Measurements from ENCODE around the gene NPHP3. TPM values are rescaled to one million over a fixed set of nuclear protein-coding genes. Genes with fewer than 3 reads are reported as not detected.
A peak's percentile ranks its signal among the peaks of the same experiment; 100 is the strongest.

Gene NPHP3
- polyA plus RNA-seq, 1 donor, result 88.9 TPM

DNA sequence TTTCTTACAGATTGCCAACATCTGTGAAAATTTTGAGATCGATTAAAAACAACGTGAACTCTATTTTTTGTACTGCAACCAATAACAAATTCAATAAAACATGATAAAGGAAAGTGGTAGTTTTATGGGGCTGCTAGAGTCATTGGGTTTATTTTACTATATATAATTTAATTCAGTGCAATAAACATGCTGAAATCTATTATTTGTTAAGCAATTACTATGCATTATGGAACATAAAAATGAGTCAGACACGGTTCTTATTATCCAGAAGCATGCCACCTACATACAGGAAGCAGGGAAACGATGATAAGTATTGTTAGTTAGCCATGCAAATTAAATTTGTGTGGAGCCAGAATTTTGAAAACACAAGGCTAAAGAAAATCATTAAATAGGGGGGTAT lies 27.2 kb downstream of the NPHP3 start:
- DNase-seq, result no peak

DNA sequence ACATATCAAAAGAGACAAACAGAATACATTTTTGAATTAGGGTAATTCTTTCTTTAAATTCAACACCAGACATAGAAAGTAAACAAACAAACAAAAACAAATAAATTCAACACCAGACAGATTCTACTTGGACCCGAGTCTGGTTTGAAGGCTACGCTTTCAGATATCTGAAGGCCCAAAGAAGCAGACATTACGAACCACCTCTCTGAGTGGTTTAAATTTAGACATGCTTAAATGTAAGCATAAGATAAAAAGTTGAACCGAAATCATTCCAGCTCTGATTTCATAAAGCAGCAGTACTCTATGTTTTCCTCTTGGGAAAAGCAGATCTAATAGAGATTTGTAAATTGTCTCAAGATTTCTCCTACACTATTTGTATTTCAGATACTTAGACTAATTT lies 32.2 kb downstream of the NPHP3 start:
- no peak for DNase-seq

DNA sequence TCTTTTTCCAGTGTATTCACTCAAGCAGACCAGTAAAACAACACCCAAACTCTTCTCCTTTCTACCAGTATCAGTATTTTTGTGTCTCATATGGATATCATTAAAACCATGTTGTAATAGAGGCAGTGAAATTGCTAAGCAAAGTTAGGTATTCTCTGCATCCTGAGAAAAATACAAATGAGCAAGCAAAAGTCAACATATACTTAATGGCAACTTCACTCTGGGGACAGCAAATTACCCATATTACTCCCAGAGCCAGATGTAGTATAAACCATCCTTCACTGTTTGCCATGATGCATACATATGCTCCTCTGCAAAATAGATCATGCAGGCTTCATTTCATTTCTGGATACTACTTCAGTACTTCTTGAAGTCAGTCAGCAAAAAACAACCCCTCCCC lies 40.0 kb downstream of the NPHP3 start:
- no peak for DNase-seq

DNA sequence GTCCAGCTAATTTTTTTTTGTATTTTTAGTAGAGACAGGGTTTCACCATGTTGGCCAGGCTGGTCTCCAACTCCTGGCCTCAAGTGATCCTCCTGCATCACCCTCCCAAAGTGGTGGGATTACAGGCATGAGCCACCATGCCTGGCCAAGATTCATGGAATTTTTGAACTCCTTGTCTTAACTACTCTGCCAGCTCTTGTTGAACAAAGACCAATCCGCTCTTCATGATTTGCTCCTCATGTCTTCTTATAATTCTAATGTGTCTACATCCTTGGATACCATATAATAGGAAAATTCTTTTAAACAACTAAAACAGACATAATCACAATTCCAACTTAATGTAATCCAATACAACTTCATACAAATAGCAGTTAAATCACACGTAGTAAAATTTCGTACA lies 40.8 kb downstream of the NPHP3 start:
- no peak for DNase-seq

DNA sequence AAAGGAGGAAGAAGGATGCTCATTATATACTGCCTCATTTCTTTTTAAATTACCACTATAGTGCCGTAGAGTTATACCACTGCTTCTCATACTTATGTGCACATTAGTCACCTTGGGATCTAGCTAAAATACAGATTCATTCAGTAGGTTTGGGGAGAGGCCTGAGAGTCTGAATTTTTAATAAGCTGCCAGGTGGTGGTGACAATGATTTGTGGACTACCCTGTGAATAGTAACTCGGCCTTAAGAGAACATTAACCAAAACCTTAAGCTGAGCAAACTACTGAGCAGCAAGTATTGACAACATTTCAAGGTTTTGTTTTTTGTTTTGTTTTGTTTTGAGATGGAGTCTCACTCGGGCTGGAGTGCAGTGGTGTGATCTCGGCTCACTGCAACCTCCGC lies 42.3 kb downstream of the NPHP3 start:
- DNase-seq, result no peak

DNA sequence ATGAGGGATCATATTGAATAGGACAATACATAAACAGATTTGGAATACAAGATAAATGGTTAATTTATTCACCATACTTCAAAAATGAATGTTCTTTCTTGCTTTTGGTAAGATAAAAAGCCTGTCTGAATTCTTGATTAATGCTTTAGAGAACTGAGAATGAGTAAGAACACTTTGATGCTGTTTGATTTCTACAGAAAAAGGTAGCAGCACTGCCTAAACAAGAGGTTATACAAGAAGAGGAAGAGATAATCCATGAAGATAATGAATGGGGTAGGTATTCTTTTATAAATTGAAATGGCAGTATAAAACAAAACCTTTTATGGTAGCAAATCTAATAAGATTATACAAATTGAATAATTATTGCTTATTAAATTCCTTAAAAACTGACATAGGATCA lies 46.8 kb downstream of the NPHP3 start:
- DNase-seq, result no peak

DNA sequence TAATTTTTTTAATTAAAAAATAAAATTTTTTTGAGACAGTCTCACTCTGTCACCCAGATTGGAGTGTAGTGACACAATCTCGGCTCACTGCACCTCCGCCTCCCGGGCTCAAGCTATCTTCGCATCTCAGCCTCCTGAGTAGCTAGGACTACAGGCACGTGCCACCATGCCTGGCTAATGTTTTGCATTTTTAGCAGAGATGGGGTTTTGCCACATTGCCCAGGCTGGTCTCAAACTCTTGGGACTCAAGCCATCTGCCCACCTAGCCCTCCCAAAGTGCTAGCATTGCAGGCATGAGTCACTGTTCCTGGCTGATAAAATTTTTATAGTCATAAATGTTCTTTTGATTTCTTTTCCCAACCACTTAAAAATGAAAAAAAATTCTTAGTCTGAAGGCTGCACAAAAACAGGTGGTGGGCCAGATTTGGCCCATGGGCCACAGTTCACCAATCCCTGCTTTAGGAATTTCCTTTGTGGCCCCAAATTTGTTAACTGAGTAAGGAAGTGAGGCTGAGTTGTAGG lies 52.9 kb downstream of the NPHP3 start:
- DNase-seq, result no peak

DNA sequence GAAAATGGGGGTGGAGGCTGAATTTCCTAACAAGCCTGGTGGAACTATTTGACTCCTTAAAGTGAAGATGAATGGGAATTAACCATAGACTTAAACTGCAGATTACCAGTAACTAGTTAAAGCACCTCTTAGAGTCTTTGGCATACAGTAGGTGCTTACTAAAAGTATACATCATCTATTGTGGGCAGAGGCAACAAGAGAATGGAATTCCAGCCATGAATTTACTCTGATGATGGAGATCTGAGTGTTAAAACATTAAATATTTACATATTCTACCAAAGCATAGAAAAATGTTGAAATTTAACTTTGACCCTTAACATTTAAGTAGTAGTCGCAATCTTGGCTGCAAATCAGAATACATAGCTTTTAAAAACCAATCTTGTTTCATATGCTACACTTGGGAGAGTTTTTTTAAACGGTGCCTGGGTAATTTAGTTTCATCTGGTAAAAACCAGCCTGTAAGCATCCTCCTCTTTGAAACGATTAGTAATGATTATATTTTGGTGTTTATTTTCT lies 56.9 kb downstream of the NPHP3 start:
- no peak for DNase-seq

DNA sequence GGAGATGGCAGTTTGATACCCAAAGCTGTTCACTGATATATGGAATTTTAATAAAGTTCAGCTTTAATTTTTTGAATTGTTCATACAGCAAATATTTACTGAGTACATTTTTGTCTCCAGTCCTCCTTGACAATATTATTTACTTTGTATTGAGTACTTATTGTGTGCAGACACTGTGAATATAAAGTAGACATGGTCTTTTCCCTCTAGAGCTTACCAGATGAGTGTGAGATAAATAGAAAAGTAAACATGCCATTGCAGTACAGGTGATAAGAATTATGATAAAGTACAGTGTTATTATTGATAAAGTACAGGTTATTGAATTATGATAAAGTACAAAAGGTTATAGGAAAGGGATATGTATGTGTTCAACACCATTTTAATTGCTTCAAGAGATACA lies 60.0 kb downstream of the NPHP3 start:
- DNase-seq, result no peak

DNA sequence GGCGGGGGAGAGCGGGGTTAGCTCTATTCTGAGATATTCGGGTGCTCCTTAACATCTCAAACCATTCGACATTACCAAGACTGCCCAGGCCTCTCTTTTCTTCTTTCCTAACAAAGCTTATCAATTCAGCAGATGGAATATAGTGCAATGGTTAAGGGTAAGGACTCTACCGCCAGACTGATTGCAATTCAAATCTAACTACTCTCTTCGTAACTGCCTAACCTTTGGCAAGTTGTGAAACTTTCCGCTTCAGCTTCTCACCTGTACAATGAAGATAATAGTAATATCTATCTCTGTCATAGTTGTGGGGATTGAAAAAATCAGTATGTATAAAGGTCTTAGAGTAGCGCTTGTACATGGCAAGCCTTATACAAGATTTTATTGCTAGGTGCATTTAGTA lies 61.1 kb downstream of the NPHP3 start:
- no peak for DNase-seq

DNA sequence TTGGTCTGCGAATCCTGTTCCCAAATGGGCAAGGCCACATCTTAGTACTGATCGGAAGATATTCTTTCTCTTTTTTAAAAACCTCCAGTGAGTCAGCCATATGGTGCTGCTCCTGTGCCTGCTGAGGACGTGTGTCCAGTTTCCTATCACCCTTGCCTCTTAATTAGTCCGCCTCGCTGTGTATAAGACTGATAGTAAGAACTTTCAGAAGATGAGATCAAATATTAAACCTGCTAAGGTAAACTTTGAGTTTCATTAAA lies 61.5 kb downstream of the NPHP3 start:
- DNase-seq, result peak; percentile 21

DNA sequence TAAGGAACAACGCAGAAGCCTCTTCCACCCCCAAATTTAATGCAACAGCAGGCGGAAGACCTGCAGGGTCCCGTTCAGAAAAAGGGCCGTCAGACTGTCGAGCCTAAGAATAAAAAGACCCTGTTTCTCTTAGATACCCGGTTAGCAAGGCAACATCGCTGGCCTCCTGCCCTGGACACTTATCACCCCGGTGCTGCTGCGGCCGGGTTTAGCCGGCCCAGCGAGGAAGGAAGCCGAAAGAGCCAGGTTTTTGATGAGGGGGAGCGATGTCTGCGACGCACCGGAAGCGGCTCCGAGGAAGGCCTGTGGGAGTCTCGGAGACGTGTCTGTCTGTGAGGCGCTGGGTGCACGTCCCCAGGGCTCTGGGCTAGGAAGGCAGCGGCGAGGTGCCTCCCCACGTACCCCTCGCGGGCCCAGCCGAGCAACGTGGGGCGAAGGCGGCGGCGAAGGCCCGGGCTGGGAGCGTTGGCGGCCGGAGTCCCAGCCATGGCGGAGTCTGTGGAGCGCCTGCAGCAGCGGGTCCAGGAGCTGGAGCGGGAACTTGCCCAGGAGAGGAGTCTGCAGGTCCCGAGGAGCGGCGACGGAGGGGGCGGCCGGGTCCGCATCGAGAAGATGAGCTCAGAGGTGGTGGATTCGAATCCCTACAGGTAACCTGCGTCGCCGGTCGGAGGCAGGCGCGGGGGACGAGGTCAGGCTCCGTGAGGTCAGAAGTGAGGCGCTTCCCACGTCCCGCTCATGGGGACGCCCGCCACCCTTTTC lies 62.0 kb downstream of the NPHP3 start, which contains the start of gene UBA5:
Gene UBA5 (plus strand): TSS at position 278 of the 759 bp plus-strand sequence. CDS start 209 bp downstream, at position 487.
- peak; percentile 64 for DNase-seq

DNA sequence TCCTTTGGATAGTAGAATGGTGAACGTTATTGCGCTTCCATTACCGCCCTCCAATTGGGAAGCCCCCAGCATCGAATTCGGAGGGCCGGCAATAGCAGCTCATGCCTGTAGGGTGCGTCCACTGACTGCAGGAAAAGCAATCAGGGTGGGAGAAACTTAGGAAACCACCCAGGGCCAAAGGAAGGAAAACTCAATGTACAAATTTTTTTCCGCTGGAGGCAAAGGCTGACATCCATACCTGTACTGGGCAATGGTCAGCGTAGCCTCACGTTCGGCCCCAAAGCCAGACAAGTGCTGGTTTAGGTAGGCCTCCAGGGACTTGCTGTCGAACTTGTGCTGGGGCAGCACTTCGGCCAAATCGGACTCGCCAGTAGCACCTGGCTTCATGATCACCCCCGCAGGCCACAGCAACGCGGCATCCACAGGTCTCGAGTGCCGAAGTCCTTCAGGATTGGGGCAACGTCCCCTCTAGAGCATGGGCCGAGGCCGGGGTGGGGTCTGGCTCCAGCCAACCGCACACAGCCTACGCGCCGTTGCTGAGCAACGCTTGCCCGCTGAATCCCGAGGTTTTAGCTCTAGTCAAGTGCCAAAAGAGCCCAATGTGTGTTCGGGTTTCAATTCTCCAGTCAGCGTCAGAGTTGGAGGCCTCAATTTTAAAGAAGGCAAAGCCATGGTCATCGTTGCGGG lies 62.7 kb downstream of the NPHP3 start, which contains the start of gene ACAD11:
Gene ACAD11 (minus strand): TSS at position 445 of the 687 bp plus-strand sequence. CDS start 58 bp downstream, at position 387.
- DNase-seq, result peak; percentile 73

DNA sequence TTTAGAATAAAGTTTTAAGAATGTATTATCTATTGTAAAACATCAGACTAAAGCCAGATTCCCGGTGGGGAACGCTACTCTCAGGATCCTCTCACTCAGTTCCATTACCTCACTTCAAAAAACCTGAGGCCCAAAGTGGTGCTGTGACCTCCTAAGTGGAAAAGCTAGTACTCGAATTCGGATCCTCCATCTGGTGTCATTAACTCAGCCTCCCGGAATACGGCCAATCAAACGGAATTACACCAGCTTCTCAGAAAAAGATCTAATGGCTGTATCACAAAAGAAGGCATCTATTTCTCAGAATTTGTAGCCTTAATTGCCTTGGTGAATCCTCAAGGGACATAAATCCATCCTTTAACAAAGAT lies 63.2 kb downstream of the NPHP3 start:
- peak; percentile 55 for DNase-seq

DNA sequence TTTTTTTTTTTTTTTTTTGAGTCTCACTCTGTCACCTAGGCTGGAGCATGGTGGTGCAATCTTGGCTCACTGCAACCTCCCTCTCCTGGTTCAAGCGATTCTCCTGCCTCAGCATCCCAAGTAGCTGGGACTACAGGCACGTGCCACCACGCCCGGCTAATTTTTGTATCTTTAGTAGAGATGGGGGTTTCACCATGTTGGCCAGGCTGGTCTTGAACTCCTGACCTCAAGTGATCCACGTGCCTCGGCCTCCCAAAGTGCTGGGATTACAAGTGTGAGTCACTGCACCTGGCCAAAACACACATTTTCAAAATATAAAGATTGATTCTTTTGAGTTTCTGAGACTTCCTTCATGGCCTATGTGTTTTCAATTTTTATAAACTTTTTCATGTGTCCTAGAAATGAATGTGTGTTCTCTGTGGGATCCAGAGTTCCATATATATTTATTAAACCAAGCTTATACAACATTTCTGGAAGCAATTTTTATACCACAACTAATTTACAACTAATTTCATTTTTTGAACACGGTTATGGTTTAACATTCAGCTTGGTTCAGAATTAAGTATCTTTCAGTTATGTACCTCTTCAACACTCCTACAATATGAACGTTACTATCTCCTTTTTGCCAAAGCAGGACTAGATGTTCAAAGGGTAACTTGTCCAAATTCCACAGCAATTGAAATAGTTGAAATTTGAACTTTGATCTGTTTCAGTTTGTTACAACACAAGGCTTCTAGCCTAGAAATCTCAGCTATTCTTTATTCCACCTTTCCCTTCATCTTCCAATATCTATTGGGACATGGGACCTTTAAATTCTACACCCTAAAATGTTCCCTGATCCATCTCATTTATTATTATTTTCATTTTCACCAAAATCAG lies 64.1 kb downstream of the NPHP3 start:
- DNase-seq, result no peak

DNA sequence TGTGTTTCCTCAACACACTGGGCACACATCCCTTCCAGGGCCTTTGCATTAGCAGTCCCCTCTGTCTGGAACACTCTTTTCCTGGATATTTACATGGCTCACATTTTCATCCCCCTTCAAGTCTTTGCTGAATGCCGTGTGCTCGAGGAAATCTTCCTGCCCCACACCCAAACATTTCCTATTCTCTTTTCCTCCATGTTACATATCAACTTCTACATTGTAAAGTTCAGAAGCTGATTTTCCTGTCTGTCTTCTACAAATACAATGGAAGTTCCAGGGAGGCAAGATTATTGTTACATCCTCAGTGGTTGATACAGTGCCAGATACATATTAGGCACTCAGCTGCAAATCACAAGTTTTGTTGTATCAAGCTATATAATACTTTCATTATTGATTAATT lies 66.7 kb downstream of the NPHP3 start:
- DNase-seq, result no peak

DNA sequence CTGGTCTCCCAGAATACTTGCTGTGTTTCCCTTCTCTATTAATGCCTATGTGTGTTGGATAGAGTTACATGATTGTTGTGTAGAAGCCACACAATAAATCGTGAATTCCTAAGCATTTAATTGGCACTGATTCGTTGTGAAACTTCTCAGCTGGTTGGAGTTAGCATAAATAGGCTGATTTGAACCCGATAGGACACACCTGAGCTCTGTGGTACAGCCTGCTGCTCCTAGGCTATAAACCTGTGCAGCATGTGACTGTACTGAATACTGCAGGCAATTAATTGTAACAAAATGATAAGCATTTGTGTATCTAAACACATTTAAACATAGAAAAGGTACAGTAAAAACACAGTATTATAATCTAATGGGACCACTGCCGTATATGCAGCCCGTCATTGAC lies 67.5 kb downstream of the NPHP3 start:
- DNase-seq, result no peak

DNA sequence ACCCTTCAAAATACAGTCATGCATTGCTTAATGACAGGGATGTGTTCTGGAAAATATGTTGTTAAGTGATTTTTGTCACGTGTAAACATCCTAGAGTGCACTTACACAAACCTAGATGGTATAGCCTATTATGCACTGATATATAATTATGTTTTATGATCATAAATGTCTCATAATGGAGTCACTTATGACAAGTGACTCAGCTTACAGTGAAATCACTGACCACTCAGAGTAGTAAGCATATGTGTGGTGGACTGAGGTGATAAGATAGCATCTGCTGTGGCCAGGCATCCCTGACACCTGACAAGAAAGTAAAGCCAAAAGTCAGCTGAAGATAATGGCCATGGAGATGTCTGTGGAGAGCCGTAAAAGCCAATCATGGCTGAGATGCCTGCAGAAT lies 68.0 kb downstream of the NPHP3 start:
- no peak for DNase-seq

DNA sequence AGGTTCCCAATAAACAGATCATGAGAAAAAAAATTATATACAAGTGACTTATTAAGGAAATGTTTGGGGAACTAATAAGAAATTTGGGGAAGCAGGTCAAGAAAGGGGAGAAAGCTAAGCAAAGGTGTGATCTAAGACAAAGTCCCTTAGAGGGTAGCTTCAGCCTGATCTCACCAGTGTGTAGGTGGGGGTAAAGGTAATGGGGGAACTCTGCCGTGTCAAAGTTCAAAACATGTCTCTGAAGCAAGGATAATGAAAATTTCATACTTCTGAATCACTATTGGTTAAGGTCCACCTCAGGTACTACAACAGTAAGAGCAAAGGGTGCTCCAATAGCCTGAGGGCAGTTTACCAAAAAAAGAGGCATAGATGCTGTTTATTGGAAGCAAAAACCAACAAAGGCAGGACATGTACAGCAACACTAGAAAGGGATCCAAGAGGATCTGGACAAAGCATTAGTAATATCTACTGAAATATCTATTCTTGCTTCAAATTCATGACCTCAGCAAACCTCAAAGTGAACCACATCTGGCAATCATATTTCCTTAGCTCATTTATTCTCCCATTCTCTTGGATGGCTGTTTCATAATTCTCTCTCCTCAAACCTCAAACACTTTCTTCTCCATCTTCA lies 69.5 kb downstream of the NPHP3 start:
- DNase-seq, result no peak

DNA sequence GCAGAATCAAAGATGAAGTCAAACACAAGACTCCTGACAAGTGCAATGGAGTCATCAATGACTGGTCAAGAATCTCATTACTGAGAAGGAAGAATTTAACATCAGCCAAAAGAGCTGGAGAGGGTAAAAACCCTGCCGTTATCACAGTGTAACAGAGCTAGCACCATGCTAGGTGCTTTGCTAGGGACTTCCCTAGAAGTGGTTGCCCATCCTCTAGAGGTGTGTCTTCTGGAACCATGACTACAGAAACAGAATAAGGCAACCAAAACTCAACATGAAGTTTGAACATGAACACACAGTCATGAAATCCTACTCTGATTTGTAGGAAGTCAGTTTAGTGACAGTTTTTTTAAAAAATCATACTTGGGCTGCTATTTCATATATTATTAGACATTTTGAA lies 72.1 kb downstream of the NPHP3 start:
- no peak for DNase-seq

DNA sequence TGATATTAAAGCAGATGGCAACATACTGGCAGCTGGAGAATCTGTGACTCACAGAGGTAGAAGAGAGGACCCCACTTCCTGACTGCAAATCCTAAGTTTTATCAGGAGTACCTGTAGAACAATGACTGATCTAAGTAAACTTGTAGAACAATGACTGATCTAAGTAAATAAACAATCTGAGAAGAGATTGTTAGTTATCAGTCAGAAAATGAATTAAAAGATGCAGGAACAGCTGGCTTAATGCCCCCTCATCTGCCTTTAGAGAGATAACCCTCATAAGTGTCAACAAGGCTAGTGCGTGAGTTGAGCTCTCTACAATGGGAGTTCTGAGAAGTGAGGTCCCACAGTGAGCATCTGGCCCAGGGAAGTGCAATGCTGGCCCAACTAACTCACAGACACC lies 77.2 kb downstream of the NPHP3 start:
- no peak for DNase-seq

DNA sequence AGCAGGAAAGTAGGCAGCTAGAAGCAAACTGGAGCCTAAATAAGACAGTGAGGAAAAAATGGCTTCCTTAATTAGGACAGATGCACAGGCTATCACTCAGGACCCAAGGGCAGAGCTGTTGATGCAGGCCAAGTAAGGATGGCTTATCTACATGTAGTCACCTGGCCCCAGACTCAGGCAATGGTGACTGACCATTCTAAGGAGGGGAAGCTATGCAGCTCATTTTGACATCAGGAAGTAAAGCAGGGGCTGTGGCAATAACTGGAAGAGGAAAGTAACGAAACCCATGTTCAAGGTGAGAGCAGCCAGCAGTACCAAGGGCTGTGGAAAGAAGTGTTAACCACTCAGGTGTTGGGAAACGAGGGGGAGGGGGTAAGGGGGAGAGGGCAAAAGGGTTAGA lies 78.8 kb downstream of the NPHP3 start:
- no peak for DNase-seq

Measured in left kidney (tissue), 2 donors.